PC-9 (cell line): ENCODE measurements around the gene GALNT10.

Experiments used
- CTCF ChIP-seq: fragments of 200-600 bp; sonication (generic); conservative IDR thresholded peaks from 2 replicates; pipeline ENCODE4 v1.6.1; 2017; ENCODE audit warnings: mixed run types, antibody characterized with exemption, mild to moderate bottlenecking, moderate library complexity
- EZH2 ChIP-seq: fragments of 200-600 bp; sonication (generic); IDR thresholded peaks from 2 replicates; pipeline ENCODE4 v1.8.0; 2017; ENCODE audit warnings: antibody characterized with exemption, low read depth

DNA sequence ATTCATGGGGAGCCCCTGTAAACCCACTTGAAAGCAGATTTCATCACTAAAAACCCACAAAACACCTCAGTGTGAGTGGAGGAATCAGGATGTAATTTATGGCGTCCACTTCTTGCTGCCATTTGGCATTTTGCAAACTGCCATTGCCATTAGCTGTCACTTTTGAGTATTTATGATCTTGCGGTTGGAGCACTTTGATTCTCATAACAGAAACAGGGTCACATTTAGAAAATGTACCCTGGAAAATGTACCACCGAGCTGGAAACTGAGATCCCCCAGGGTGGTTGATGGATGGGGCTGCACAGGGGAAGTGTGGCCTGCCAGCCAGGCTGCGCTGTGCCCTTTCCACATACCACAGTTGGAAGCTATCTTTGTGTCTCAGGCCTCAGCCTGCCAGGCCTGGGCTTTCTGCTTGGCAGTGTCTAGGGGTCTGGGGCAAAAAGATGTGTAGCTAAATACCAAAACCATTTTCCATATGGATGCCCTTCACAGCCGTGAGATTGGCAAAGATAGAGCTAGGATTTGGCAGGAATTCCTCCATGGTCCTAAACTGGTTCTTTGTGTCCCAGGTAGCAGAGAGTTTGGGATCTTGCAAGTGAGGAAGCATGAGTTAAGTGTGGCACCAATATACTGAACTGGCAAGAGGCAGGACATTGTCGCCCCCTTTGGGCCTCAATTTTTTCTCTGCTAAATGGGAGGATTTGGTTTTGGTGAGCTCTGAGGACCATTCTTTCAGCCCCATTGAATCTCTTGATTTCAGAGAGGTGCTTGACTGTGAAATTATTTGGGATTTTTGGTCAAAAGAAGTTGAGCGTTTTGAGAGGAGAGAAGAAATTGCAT is 46.2 kb downstream of the GALNT10 start:
- TF ChIP-seq CTCF (no peak), EZH2 (no peak)
